ENCODE results near the gene TAS2R30.

DNA sequence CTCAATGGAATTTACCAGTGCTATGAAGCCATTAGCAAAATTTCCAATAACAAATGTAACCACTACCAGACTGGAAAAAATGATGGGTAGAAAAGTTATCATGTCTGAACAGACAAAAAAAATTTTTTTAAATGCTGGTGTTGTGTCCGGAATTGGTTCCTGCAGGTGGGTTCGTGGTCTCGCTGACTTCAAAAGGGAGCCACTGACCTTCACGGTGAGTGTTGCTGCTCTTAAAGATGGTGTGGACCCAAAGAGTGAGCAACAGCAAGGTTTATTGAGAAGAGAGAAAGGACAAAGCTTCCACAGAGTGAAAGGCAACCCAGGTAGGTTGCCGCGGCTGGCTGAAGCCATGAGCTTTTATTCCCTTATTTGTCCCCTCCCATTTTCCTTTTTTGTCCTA, 42.3 kb downstream of the TAS2R30 start, which contains the start of gene TAS2R43:
- TF ChIP-seq POLR2AphosphoS5 (IDR thresholded peaks at IDR 0.05) (no peak), POLR2A (IDR thresholded peaks at IDR 0.05) (no peak)
- TF ChIP-seq, protein P1, sequence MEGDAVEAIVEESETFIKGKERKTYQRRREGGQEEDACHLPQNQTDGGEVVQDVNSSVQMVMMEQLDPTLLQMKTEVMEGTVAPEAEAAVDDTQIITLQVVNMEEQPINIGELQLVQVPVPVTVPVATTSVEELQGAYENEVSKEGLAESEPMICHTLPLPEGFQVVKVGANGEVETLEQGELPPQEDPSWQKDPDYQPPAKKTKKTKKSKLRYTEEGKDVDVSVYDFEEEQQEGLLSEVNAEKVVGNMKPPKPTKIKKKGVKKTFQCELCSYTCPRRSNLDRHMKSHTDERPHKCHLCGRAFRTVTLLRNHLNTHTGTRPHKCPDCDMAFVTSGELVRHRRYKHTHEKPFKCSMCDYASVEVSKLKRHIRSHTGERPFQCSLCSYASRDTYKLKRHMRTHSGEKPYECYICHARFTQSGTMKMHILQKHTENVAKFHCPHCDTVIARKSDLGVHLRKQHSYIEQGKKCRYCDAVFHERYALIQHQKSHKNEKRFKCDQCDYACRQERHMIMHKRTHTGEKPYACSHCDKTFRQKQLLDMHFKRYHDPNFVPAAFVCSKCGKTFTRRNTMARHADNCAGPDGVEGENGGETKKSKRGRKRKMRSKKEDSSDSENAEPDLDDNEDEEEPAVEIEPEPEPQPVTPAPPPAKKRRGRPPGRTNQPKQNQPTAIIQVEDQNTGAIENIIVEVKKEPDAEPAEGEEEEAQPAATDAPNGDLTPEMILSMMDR (IDR thresholded peaks at IDR 0.05): no peak

Measured in prostate gland (tissue), 2 donors.